Ascending aorta (tissue), 2 donors: ENCODE data around the gene GP1BA. TPM values are rescaled to one million over a fixed set of nuclear protein-coding genes. Genes with fewer than 3 reads are reported as not detected.

ENCODE experiments used
- DNase-seq, 2 donors: peaks; one replicate each; pipeline ENCODE4 v3.0.0-alpha.2; 2019; ENCODE audit warnings: low spot score in 2 of 2
- H3K27ac ChIP-seq, 2 donors: fragments of 200-600 bp; sonication (generic); one replicate each; pipeline ENCODE4 v1.5.1; 2016 to 2017; ENCODE audit warnings: mild to moderate bottlenecking in 1 of 2
- H3K27me3 ChIP-seq: fragments of 200-600 bp; sonication (generic); one replicate; pipeline ENCODE4 v1.5.1; 2017
- H3K36me3 ChIP-seq, 2 donors: fragments of 200-600 bp; sonication (generic); one replicate each; pipeline ENCODE4 v1.5.1; 2016
- H3K4me1 ChIP-seq, 2 donors: fragments of 200-600 bp; sonication (generic); one replicate each; pipeline ENCODE4 v1.5.1; 2016 to 2017; ENCODE audit warnings: mild to moderate bottlenecking in 1 of 2
- H3K4me3 ChIP-seq, 2 donors: fragments of 200-600 bp; sonication (generic); one replicate each; pipeline ENCODE4 v1.5.1; 2016 to 2017; ENCODE audit warnings: mild to moderate bottlenecking in 1 of 2
- H3K9me3 ChIP-seq, 2 donors: fragments of 200-600 bp; sonication (generic); one replicate each; pipeline ENCODE4 v1.5.1; 2016
- intact Hi-C: fragments of 100-400 bp; cut with DNase I; formaldehyde crosslinking; loops from one replicate; pipeline ENCODE4 v1.15.1; 2023
- total RNA-seq: library from RNA; depleted of rRNA; stranded (reverse); fragments of >200 nt; gene quantifications from one replicate; pipeline ENCODE4 v1.1.0, GENCODE V29; 2016
- TF ChIP-seq, protein P1 (sequence below), 3 experiments: fragments of 200-600 bp in 2 of 3; fragments of 450-650 bp in 1 of 3; sonication (generic) in 2 of 3; IDR thresholded peaks; one replicate each; pipeline ENCODE4 v1.5.1; 2016 to 2019; ENCODE audit warnings: antibody characterized with exemption in 3 of 3, mild to moderate bottlenecking in 1 of 3, moderate library complexity in 1 of 3

The GP1BA gene
- total RNA-seq, 1 donor from 2014 or later = not detected

DNA sequence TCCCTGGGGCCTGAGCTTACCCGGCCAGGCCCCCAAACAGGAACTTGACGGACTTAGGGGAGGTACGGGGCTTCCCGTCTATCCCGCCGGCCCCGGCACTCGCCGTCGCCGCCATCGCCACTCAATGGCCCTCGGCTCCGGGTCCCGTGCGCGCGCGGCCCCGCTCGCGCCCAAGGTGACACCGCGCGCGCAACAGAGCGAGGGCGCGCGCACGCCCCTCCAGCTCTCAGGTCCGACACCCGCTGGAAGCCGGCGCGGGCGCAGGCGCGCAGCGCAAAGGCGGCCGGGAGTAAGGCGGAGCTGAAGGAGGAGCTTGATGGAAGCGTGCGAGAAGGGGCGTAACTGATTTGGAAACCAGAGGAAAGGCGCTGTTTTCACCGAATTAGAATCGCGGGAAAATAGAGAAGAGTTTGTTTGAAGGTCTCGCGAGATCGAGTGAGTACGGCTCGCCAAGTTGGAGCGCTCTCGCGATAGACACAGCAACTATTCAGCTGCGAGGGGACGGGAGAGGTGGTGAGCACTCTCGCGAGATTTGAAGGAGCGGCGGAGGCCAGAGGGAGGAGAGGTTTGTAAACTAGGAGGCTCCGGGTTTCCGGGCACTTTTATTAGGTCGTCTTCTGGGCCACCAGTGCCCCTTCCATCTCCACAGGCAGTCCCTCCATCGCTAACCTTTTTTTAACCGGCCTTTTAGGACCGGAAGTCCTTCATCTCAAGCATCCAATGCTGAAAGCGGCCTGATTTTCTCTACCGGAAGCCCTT is 7.9 kb downstream of the GP1BA start, which contains the start of the genes RNF167 and SLC25A11:
Gene RNF167, plus strand, starts transcription at position 473 of the 759 bp plus-strand sequence. CDS start 642 bp downstream, outside the sequence.
Gene SLC25A11, minus strand, starts transcription at position 251 of the 759 bp plus-strand sequence. Its CDS starts 136 bp downstream, at position 115.
- peak; percentile 91 to 98 for DNase-seq
- Histone ChIP-seq H3K9me3 (no peaks in the 10 kb centered on the region), H3K27ac (peak within 1 kb of the TSS; percentile 88 to 92), H3K36me3 (peaks cover 39 to 51% of the 10 kb centered on the region in 2 donors), H3K4me3 (peak within 1 kb of the TSS; percentile 79 to 82), H3K4me1 (peaks cover 11 to 32% of the 10 kb centered on the region in 2 donors), H3K27me3 (no peaks in the 10 kb centered on the region)
- intact Hi-C loops = loop anchor here (1.0 to 5.0 kb wide), 5 partner anchors 8 to 57 kb away; partner anchors contain the start of genes CAMTA2, CHRNE, INCA1 and KIF1C
- TF ChIP-seq, protein P1, sequence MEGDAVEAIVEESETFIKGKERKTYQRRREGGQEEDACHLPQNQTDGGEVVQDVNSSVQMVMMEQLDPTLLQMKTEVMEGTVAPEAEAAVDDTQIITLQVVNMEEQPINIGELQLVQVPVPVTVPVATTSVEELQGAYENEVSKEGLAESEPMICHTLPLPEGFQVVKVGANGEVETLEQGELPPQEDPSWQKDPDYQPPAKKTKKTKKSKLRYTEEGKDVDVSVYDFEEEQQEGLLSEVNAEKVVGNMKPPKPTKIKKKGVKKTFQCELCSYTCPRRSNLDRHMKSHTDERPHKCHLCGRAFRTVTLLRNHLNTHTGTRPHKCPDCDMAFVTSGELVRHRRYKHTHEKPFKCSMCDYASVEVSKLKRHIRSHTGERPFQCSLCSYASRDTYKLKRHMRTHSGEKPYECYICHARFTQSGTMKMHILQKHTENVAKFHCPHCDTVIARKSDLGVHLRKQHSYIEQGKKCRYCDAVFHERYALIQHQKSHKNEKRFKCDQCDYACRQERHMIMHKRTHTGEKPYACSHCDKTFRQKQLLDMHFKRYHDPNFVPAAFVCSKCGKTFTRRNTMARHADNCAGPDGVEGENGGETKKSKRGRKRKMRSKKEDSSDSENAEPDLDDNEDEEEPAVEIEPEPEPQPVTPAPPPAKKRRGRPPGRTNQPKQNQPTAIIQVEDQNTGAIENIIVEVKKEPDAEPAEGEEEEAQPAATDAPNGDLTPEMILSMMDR (IDR thresholded peaks at IDR 0.05) = no peak

GRCh38 chr17:4940555-4941318 is 8.7 kb downstream of the GP1BA start:
- Histone ChIP-seq H3K27me3 (no peaks in the 10 kb centered on the region), H3K4me3 (peak overlapping the region; percentile 79 to 82), H3K9me3 (no peaks in the 10 kb centered on the region), H3K27ac (peak overlapping the region; percentile 88 to 92), H3K4me1 (peaks cover 16 to 39% of the 10 kb centered on the region in 2 donors), H3K36me3 (peaks cover 43 to 58% of the 10 kb centered on the region in 2 donors)
- TF ChIP-seq, protein P1 (IDR thresholded peaks at IDR 0.05) = no peak
- DNase-seq = peak in 1 of 2 donors; percentile 51
- intact Hi-C loops = loop anchor here (1.0 to 5.0 kb wide), 3 partner anchors 8 to 47 kb away; partner anchors contain the start of genes CAMTA2, PFN1 and SPAG7

DNA sequence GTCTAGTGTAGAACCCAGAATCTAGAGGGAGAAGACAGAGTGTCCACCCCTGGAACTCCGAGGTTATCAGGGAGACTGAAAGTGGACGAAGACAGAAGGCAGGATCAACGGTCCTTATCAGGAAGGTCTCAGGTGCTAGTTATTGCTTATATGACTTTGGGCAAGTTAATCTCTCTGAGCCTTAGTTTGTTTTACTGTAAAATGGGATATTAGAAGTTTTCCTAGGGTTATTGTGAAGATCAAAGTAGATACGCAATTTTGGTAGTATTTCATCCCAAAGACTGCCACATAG is 9.2 kb downstream of the GP1BA start:
- no peak for DNase-seq
- peak overlapping the region in 1 of 2 donors; percentile 88 for H3K27ac ChIP-seq
- intact Hi-C loops = loop anchor here (5.0 kb wide), 1 partner anchor 46 kb away; the partner anchor contains the start of gene CAMTA2

GRCh38 chr17:4942760-4943508 is 10.9 kb downstream of the GP1BA start:
- intact Hi-C loops = loop anchor here (5.0 kb wide), 1 partner anchor 44 kb away; the partner anchor contains the start of gene CAMTA2
- Histone ChIP-seq H3K4me3 (no peak overlapping the region), H3K9me3 (no peaks in the 10 kb centered on the region), H3K36me3 (peaks cover 34 to 53% of the 10 kb centered on the region in 2 donors), H3K27me3 (no peaks in the 10 kb centered on the region), H3K27ac (peak overlapping the region in 1 of 2 donors; percentile 16), H3K4me1 (peaks cover 24 to 46% of the 10 kb centered on the region in 2 donors)
- TF ChIP-seq, protein P1 (IDR thresholded peaks at IDR 0.05) = no peak
- DNase-seq = no peak

More for the DNA sequence above, 9.2 kb downstream of the GP1BA start:
- no peaks in the 10 kb centered on the region for H3K9me3 ChIP-seq
- peaks cover 43 to 63% of the 10 kb centered on the region in 2 donors for H3K36me3 ChIP-seq
- H3K4me1 ChIP-seq = peaks cover 21 to 45% of the 10 kb centered on the region in 2 donors
- H3K27me3 ChIP-seq = no peaks in the 10 kb centered on the region
- H3K4me3 ChIP-seq = peak overlapping the region; percentile 79 to 82
- TF ChIP-seq, protein P1 (IDR thresholded peaks at IDR 0.05) = no peak

- no peak overlapping the region for H3K4me3 ChIP-seq
- intact Hi-C loops = loop anchor here (5.0 kb wide), 1 partner anchor 43 kb away; the partner anchor contains the start of gene CAMTA2
- no peak for DNase-seq
- H3K4me1 ChIP-seq = peaks cover 20 to 37% of the 10 kb centered on the region in 2 donors
- H3K36me3 ChIP-seq = peaks cover 32 to 49% of the 10 kb centered on the region in 2 donors
- TF ChIP-seq, protein P1 (IDR thresholded peaks at IDR 0.05) = no peak
- H3K27me3 ChIP-seq = no peaks in the 10 kb centered on the region
- H3K9me3 ChIP-seq = no peaks in the 10 kb centered on the region
- H3K27ac ChIP-seq = peak overlapping the region; percentile 93 to 97
Observed at GRCh38 chr17:4944163-4944553, 12.1 kb downstream of the GP1BA start.
